Endothelial cell (in vitro differentiated cells): ENCODE results near the gene SLC44A3. TPM values are rescaled to one million over a fixed set of nuclear protein-coding genes. Genes with fewer than 3 reads are reported as not detected.

Experiments
- DNase-seq: peaks from one replicate; pipeline ENCODE4 v3.0.0; 2021; ENCODE audit warnings: low spot score
- H3K27ac Mint-ChIP-seq: one replicate; pipeline ENCODE4 v1.8.0; 2021; ENCODE audit warnings: mixed read lengths, inconsistent platforms; ENCODE audit not compliant: unreplicated experiment
- H3K27me3 Mint-ChIP-seq: one replicate; pipeline ENCODE4 v1.8.0; 2021; ENCODE audit warnings: mild to moderate bottlenecking, moderate library complexity, mixed read lengths, inconsistent platforms; ENCODE audit not compliant: unreplicated experiment
- H3K36me3 Mint-ChIP-seq: one replicate; pipeline ENCODE4 v1.8.0; 2021; ENCODE audit warnings: mild to moderate bottlenecking, low read depth, mixed read lengths, inconsistent platforms; ENCODE audit not compliant: unreplicated experiment
- H3K4me1 Mint-ChIP-seq: one replicate; pipeline ENCODE4 v1.8.0; 2021; ENCODE audit warnings: mild to moderate bottlenecking, mixed read lengths, inconsistent platforms; ENCODE audit not compliant: unreplicated experiment
- H3K4me3 Mint-ChIP-seq: one replicate; pipeline ENCODE4 v1.8.0; 2021; ENCODE audit warnings: mild to moderate bottlenecking, mixed read lengths, inconsistent platforms; ENCODE audit not compliant: unreplicated experiment
- H3K9me3 Mint-ChIP-seq: one replicate; pipeline ENCODE4 v1.8.0; 2021; ENCODE audit warnings: mixed read lengths, inconsistent platforms; ENCODE audit not compliant: unreplicated experiment
- total RNA-seq: library from RNA; stranded (reverse); fragmentation: NEBNext Ultra II Directional; extraction: Animal tissue kit (Norgen Biotek cat#: 25700); gene quantifications from one replicate; pipeline ENCODE4 v1.2.1, GENCODE V29; 2021; ENCODE audit not compliant: unreplicated experiment
- TF ChIP-seq, protein P1 (sequence below): fragments of 200-600 bp; sonication (generic); IDR thresholded peaks from one replicate; pipeline ENCODE4 v1.5.0; 2021; ENCODE audit warnings: antibody characterized with exemption; ENCODE audit not compliant: unreplicated experiment

The SLC44A3 gene
- total RNA-seq, 1 donor from 2014 or later: 2.7 TPM

DNA sequence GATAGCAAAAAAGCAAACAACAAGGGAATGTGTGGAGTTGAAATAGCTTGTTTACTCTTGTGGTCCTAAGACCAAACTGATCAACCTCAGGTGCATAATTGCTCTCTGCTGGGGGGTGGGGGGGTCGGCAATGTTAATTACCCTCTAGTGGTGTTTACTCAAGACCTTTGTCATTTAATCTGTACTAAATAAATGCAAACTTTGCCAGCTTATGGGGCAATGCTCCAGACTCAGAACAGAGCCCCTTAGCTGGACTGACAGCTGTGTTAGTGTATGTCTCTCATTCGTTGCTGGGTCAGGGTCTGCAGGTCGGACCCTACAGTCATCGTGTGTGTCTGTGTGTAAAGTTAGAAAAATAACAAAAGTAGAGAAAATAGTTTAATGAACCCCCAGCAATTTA is 7.2 kb upstream of the SLC44A3 start:
- H3K4me3 Mint-ChIP-seq: no peak overlapping the region
- no peak overlapping the region for H3K27ac Mint-ChIP-seq

DNA sequence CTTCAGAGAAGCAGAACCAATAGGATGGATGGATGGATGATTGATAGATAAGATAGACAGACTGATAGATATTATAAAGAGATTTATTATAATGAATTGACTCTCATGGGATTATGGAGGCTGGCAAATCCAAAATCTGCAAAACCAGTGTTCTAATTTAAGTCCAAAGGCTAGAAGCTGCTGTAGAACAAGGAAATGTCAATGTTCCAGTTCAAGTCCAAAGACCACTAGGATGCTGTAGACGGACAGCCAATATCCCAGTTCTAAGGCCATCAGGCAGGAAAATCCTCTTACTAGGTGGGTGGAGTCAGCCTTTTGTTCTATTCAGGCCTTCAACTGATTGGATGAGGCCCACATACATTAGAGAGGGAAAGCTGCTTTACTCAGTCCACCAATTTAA is 4.1 kb upstream of the SLC44A3 start:
- H3K4me3 Mint-ChIP-seq: no peak overlapping the region
- H3K4me1 Mint-ChIP-seq: peaks cover 3% of the 10 kb centered on the region
- TF ChIP-seq, protein P1, sequence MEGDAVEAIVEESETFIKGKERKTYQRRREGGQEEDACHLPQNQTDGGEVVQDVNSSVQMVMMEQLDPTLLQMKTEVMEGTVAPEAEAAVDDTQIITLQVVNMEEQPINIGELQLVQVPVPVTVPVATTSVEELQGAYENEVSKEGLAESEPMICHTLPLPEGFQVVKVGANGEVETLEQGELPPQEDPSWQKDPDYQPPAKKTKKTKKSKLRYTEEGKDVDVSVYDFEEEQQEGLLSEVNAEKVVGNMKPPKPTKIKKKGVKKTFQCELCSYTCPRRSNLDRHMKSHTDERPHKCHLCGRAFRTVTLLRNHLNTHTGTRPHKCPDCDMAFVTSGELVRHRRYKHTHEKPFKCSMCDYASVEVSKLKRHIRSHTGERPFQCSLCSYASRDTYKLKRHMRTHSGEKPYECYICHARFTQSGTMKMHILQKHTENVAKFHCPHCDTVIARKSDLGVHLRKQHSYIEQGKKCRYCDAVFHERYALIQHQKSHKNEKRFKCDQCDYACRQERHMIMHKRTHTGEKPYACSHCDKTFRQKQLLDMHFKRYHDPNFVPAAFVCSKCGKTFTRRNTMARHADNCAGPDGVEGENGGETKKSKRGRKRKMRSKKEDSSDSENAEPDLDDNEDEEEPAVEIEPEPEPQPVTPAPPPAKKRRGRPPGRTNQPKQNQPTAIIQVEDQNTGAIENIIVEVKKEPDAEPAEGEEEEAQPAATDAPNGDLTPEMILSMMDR: no peak
- peaks cover 7% of the 10 kb centered on the region for H3K9me3 Mint-ChIP-seq
- no peak for DNase-seq
- no peaks in the 10 kb centered on the region for H3K27me3 Mint-ChIP-seq
- H3K27ac Mint-ChIP-seq: no peak overlapping the region
- H3K36me3 Mint-ChIP-seq: peaks cover 6% of the 10 kb centered on the region

More for the DNA sequence above, 7.2 kb upstream of the SLC44A3 start:
- H3K36me3 Mint-ChIP-seq: peaks cover 6% of the 10 kb centered on the region
- TF ChIP-seq, protein P1: no peak
- no peaks in the 10 kb centered on the region for H3K27me3 Mint-ChIP-seq
- H3K4me1 Mint-ChIP-seq: no peaks in the 10 kb centered on the region
- DNase-seq: no peak
- peaks cover 7% of the 10 kb centered on the region for H3K9me3 Mint-ChIP-seq

DNA sequence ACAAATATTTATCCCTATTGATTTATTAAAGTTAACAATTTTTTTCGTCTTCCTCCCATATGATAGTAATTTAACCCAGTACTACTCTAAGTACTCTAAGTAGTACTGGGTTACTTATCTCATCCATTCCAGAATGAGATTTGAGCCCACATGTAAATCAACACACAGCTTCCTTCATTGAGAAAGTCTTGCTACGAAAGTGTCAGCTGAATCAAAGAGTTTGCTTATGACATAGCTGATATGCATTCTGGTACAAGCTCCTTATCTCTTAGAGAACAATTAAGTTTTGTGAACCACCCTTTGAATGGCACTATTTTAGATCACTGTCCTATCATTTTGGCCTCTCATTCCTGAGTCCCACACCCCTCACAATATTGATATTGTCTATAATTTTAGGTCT is 2.4 kb upstream of the SLC44A3 start:
- no peaks in the 10 kb centered on the region for H3K36me3 Mint-ChIP-seq
- H3K9me3 Mint-ChIP-seq: no peaks in the 10 kb centered on the region
- DNase-seq: no peak
- H3K4me1 Mint-ChIP-seq: peaks cover 3% of the 10 kb centered on the region
- no peaks in the 10 kb centered on the region for H3K27me3 Mint-ChIP-seq
- H3K27ac Mint-ChIP-seq: no peak overlapping the region
- H3K4me3 Mint-ChIP-seq: no peak overlapping the region
- TF ChIP-seq, protein P1: no peak

DNA sequence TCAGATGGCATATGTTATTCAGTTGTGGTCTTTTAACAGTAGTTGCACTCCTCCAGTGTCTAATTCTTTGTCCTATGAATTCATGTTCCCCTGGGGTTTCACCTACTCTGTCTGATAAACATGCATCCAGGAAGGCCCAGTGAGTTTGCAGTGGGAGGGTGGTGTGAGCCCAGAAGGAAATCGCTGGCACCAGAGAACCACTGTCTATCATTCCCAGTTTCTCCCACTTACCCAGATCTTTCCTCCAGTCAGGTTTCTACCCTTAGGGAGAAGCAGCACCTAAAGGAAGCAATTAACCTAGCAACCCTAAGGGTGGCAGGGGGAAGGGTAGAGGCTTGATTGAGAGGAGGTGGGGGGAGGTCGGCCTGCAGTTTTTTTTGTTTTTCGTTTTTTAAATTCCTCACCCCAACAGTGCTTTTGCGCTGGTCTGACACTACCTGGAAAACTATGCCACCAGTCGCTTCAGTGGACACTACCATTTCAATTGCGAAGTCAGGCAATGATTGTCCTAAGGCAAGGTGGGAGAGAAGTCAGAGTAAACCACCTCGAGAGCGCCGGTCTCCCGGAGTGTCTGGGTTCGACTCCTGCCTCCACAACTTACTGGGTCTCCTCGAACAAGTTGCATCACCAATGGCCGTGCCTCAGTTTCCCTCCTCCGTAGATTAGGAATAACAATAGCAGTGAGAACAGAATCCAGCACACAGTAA is 766 bp upstream of the SLC44A3 start:
- no peak for DNase-seq
- Mint-ChIP-seq H3K27me3 (no peaks in the 10 kb centered on the region), H3K9me3 (no peaks in the 10 kb centered on the region), H3K36me3 (no peaks in the 10 kb centered on the region), H3K4me3 (peak overlapping the region; percentile 89), H3K4me1 (peaks cover 3% of the 10 kb centered on the region), H3K27ac (no peak overlapping the region)
- TF ChIP-seq, protein P1: no peak

DNA sequence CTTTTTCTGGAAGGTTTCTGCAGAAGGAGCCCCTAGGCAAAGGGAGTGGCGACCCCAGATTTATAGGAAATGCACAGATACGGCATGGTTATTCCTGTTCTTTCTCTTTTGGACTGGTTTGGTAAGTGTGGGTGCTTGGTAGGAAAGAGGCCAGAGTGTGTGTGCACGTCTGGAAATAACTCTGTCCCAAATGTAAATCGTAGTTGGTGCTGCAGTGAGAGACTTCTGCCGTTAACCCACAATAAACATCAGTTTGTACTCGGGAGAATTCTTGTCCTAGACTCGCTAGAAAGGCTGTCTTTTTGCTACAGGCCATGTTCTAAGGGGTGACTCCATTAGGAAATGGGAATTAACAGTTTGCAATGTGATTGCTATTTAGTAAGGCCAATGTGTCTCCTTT is 779 bp downstream of the SLC44A3 start:
- TF ChIP-seq, protein P1: no peak
- Mint-ChIP-seq H3K4me1 (peaks cover 3% of the 10 kb centered on the region), H3K36me3 (no peaks in the 10 kb centered on the region), H3K27me3 (no peaks in the 10 kb centered on the region), H3K9me3 (no peaks in the 10 kb centered on the region), H3K27ac (no peak overlapping the region), H3K4me3 (peak overlapping the region; percentile 79)
- no peak for DNase-seq
